ENCODE results near the gene TNNT1.

- TF ChIP-seq CTCF (IDR thresholded peaks at IDR 0.05; ENCODE audit: low read depth, low read length) (no peak), EZH2phosphoT487 (IDR thresholded peaks at IDR 0.05; ENCODE audit: low read depth) (no peak)
These were observed 48.5 kb upstream of the TNNT1 start for GRCh38 chr19:55197528-55197927.
